Neuron (in vitro differentiated cells): ENCODE results near the gene PDGFB.
A peak's percentile ranks its signal among the peaks of the same experiment; 100 is the strongest.

ENCODE experiments used
- H2AFZ ChIP-seq: one replicate; pipeline ENCODE4 v1.6.1; 2013; ENCODE audit warnings: low read depth, mild to moderate bottlenecking, inconsistent platforms, low read length, moderate library complexity
- H3K27me3 ChIP-seq: one replicate; pipeline ENCODE4 v1.6.1; 2013; ENCODE audit warnings: low read length; ENCODE audit not compliant: insufficient read depth
- H3K36me3 ChIP-seq: one replicate; pipeline ENCODE4 v1.6.1; 2013; ENCODE audit warnings: low read length; ENCODE audit not compliant: insufficient read depth
- H3K4me1 ChIP-seq: one replicate; pipeline ENCODE4 v1.6.1; 2013; ENCODE audit warnings: low read length; ENCODE audit not compliant: insufficient read depth
- H3K4me3 ChIP-seq: 2 replicates; pipeline ENCODE4 v1.5.1; 2013; ENCODE audit warnings: mild to moderate bottlenecking, low read length, moderate library complexity
- H3K9me3 ChIP-seq: one replicate; pipeline ENCODE4 v1.6.1; 2013; ENCODE audit warnings: low read length

PDGFB gene

GRCh38 chr22:39178206-39179111, 66.3 kb downstream of the PDGFB start:
- Histone ChIP-seq H3K4me3 (no peak overlapping the region), H2AFZ (no peak overlapping the region), H3K9me3 (peaks cover 2% of the 10 kb centered on the region), H3K36me3 (no peaks in the 10 kb centered on the region), H3K4me1 (peaks cover 29% of the 10 kb centered on the region), H3K27me3 (no peaks in the 10 kb centered on the region)

GRCh38 chr22:39177791-39178190, 67.0 kb downstream of the PDGFB start:
- H3K9me3 ChIP-seq = peaks cover 2% of the 10 kb centered on the region
- no peaks in the 10 kb centered on the region for H3K27me3 ChIP-seq
- no peak overlapping the region for H2AFZ ChIP-seq
- H3K4me3 ChIP-seq = no peak overlapping the region
- H3K36me3 ChIP-seq = no peaks in the 10 kb centered on the region
- peaks cover 35% of the 10 kb centered on the region for H3K4me1 ChIP-seq

- Histone ChIP-seq H3K4me3 (no peak overlapping the region), H2AFZ (no peak overlapping the region), H3K4me1 (peaks cover 35% of the 10 kb centered on the region), H3K27me3 (no peaks in the 10 kb centered on the region), H3K9me3 (peaks cover 2% of the 10 kb centered on the region), H3K36me3 (no peaks in the 10 kb centered on the region)
These were observed 67.4 kb downstream of the PDGFB start for GRCh38 chr22:39177456-39177775.

- no peak overlapping the region for H3K4me3 ChIP-seq
- no peaks in the 10 kb centered on the region for H3K9me3 ChIP-seq
- H3K4me1 ChIP-seq = peaks cover 36% of the 10 kb centered on the region
- no peak overlapping the region for H2AFZ ChIP-seq
- no peaks in the 10 kb centered on the region for H3K36me3 ChIP-seq
- no peaks in the 10 kb centered on the region for H3K27me3 ChIP-seq
These were observed 67.9 kb downstream of the PDGFB start for GRCh38 chr22:39176714-39177455.

- no peak overlapping the region for H3K4me3 ChIP-seq
- peaks cover 42% of the 10 kb centered on the region for H3K4me1 ChIP-seq
These were observed 68.6 kb downstream of the PDGFB start for GRCh38 chr22:39176143-39176713.

GRCh38 chr22:39175353-39176142, 69.2 kb downstream of the PDGFB start:
- Histone ChIP-seq H3K27me3 (no peaks in the 10 kb centered on the region), H3K4me3 (no peak overlapping the region), H3K36me3 (no peaks in the 10 kb centered on the region), H3K9me3 (no peaks in the 10 kb centered on the region), H2AFZ (no peak overlapping the region), H3K4me1 (peaks cover 46% of the 10 kb centered on the region)

More at GRCh38 chr22:39176143-39176713, 68.6 kb downstream of the PDGFB start:
- H3K36me3 ChIP-seq = no peaks in the 10 kb centered on the region
- H3K27me3 ChIP-seq = no peaks in the 10 kb centered on the region
- no peaks in the 10 kb centered on the region for H3K9me3 ChIP-seq
- no peak overlapping the region for H2AFZ ChIP-seq

- H3K4me3 ChIP-seq = peak overlapping the region; percentile 5
- no peaks in the 10 kb centered on the region for H3K9me3 ChIP-seq
- no peaks in the 10 kb centered on the region for H3K36me3 ChIP-seq
- H2AFZ ChIP-seq = peak overlapping the region; percentile 24
- no peaks in the 10 kb centered on the region for H3K27me3 ChIP-seq
- H3K4me1 ChIP-seq = peaks cover 46% of the 10 kb centered on the region
These were observed 70.1 kb downstream of the PDGFB start for GRCh38 chr22:39174498-39175352.

GRCh38 chr22:39173787-39174497, 70.8 kb downstream of the PDGFB start:
- H3K36me3 ChIP-seq = no peaks in the 10 kb centered on the region
- H3K4me3 ChIP-seq = peak overlapping the region; percentile 5
- no peaks in the 10 kb centered on the region for H3K27me3 ChIP-seq
- H3K4me1 ChIP-seq = peaks cover 43% of the 10 kb centered on the region
- peak overlapping the region; percentile 24 for H2AFZ ChIP-seq
- no peaks in the 10 kb centered on the region for H3K9me3 ChIP-seq
